ENCODE measurements around the gene DYRK3. TPM values are rescaled to one million over a fixed set of nuclear protein-coding genes. Genes with fewer than 3 reads are reported as not detected.

The DYRK3 gene
- total RNA-seq, 1 experiment from 2014 or later, result 7.1 TPM

DNA sequence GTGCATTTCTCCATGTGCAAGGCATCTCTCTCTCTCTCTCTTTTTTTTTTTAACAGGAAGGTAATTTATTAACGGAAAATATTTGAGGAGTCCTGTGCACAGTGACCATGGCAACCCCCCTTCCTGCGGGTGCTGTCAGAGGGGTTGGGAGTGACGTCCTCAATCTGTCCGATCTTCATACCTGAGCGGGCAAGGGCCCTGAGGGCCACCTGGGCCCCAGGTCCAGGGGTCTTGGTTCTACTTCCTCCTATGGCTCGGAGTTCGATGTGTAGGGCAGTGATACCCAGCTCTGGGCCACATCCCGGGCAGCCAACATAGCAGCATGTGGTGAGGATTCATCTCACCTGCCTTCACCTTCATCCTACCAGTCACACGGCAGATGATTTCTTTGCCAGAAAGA lies 60.4 kb downstream of the DYRK3 start:
- ATAC-seq, result no peak
- no peak overlapping the region for H3K27ac ChIP-seq (ENCODE audit: low read depth, low read length)
- peaks cover 88% of the 10 kb centered on the region for H3K79me2 ChIP-seq (ENCODE audit: insufficient read depth, low read length)
- no peaks in the 10 kb centered on the region for H3K9me2 ChIP-seq (ENCODE audit: insufficient read depth)
- ChIA-PET CTCF (no interaction called here), POLR2A (no interaction called here), RAD21 (ENCODE audit: low non-redundant PET in 1 of 2, low total read pairs in 2 of 2, uncharacterized antibody in 2 of 2, unreplicated experiment in 2 of 2) (no interaction called here)
- no peak overlapping the region for H3K4me2 ChIP-seq (ENCODE audit: low read length)
- no peak overlapping the region for H2AFZ ChIP-seq (ENCODE audit: low read depth, low read length, poor library complexity, severe bottlenecking)
- H3K4me3 ChIP-seq (replicated peaks in 1 of 2; ENCODE audit: low read depth in 1 of 2, low read length in 2 of 2), result no peak overlapping the region
- no peaks in the 10 kb centered on the region for H3K9me3 ChIP-seq (ENCODE audit: control insufficient read depth in 1 of 2, insufficient read depth in 1 of 2, low read depth in 1 of 2, low read length in 2 of 2)
- H3K4me1 ChIP-seq (ENCODE audit: control insufficient read depth in 1 of 2, insufficient read depth in 2 of 2, low read length in 2 of 2), result peaks cover 2 to 21% of the 10 kb centered on the region in 2 experiments; a peak in 2 of 4 replicates
- no peak overlapping the region for H3K9ac ChIP-seq (ENCODE audit: low read length)
- no peak for DNase-seq (ENCODE audit: low read depth, low spot score)
- intact Hi-C loops (cut with micrococcal nuclease), result no loop called here
- no TSS peak for BruUV-seq (replicated peaks)
- H4K20me1 ChIP-seq (ENCODE audit: insufficient read depth), result no peaks in the 10 kb centered on the region
- H3K36me3 ChIP-seq (ENCODE audit: control insufficient read depth in 1 of 2, insufficient read depth in 2 of 2, low read length in 2 of 2), result no peaks in the 10 kb centered on the region
- no peaks in the 10 kb centered on the region for H3K27me3 ChIP-seq (ENCODE audit: insufficient read depth, low read length)
- TF ChIP-seq ATF3 (IDR thresholded peaks at IDR 0.05) (no peak), ZFX (IDR thresholded peaks at IDR 0.05) (no peak), SIN3A (IDR thresholded peaks at IDR 0.05; ENCODE audit: low read depth) (no peak), TCF7L2 (IDR thresholded peaks at IDR 0.05; ENCODE audit: borderline replicate concordance, extremely low read depth, insufficient read depth, insufficient read length) (no peak), CBX3 (IDR thresholded peaks at IDR 0.05; ENCODE audit: low read depth) (no peak), POLR2A (IDR thresholded peaks at IDR 0.05; ENCODE audit: borderline replicate concordance, extremely low read depth, insufficient read depth, insufficient read length) (no peak), POLR2AphosphoS5 (IDR thresholded peaks at IDR 0.05; ENCODE audit: low read depth, low read length) (no peak), FOSL1 (IDR thresholded peaks at IDR 0.05; ENCODE audit: low read depth) (no peak), REST (IDR thresholded peaks at IDR 0.05; ENCODE audit: low read depth) (no peak), EGR1 (IDR thresholded peaks at IDR 0.05; ENCODE audit: low read depth) (no peak), CEBPB (IDR thresholded peaks at IDR 0.05; ENCODE audit: low read depth) (no peak), EZH2 (IDR thresholded peaks at IDR 0.05) (no peak)
- TF ChIP-seq, protein P1, sequence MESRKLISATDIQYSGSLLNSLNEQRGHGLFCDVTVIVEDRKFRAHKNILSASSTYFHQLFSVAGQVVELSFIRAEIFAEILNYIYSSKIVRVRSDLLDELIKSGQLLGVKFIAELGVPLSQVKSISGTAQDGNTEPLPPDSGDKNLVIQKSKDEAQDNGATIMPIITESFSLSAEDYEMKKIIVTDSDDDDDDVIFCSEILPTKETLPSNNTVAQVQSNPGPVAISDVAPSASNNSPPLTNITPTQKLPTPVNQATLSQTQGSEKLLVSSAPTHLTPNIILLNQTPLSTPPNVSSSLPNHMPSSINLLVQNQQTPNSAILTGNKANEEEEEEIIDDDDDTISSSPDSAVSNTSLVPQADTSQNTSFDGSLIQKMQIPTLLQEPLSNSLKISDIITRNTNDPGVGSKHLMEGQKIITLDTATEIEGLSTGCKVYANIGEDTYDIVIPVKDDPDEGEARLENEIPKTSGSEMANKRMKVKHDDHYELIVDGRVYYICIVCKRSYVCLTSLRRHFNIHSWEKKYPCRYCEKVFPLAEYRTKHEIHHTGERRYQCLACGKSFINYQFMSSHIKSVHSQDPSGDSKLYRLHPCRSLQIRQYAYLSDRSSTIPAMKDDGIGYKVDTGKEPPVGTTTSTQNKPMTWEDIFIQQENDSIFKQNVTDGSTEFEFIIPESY (IDR thresholded peaks at IDR 0.05; ENCODE audit: extremely low read depth, insufficient replicate concordance, low read length), result no peak
- TF ChIP-seq, protein P2, sequence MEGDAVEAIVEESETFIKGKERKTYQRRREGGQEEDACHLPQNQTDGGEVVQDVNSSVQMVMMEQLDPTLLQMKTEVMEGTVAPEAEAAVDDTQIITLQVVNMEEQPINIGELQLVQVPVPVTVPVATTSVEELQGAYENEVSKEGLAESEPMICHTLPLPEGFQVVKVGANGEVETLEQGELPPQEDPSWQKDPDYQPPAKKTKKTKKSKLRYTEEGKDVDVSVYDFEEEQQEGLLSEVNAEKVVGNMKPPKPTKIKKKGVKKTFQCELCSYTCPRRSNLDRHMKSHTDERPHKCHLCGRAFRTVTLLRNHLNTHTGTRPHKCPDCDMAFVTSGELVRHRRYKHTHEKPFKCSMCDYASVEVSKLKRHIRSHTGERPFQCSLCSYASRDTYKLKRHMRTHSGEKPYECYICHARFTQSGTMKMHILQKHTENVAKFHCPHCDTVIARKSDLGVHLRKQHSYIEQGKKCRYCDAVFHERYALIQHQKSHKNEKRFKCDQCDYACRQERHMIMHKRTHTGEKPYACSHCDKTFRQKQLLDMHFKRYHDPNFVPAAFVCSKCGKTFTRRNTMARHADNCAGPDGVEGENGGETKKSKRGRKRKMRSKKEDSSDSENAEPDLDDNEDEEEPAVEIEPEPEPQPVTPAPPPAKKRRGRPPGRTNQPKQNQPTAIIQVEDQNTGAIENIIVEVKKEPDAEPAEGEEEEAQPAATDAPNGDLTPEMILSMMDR (IDR thresholded peaks at IDR 0.05 in 2 of 3, conservative IDR thresholded peaks at IDR 0.05 in 1 of 3; ENCODE audit: borderline replicate concordance in 1 of 3, insufficient read depth in 1 of 3, low read depth in 2 of 3, low read length in 2 of 3), result no peak

All from HCT116 (cell line).